PC-9 (cell line): Measurements from ENCODE around the gene RHCE.

Experiments used
- EZH2 ChIP-seq: fragments of 200-600 bp; sonication (generic); IDR thresholded peaks from 2 replicates; pipeline ENCODE4 v1.8.0; 2017; ENCODE audit warnings: antibody characterized with exemption, low read depth
- TF ChIP-seq, protein P1 (sequence below): fragments of 200-600 bp; sonication (generic); conservative IDR thresholded peaks from 2 replicates; pipeline ENCODE4 v1.6.1; 2017; ENCODE audit warnings: mixed run types, antibody characterized with exemption, mild to moderate bottlenecking, moderate library complexity

DNA sequence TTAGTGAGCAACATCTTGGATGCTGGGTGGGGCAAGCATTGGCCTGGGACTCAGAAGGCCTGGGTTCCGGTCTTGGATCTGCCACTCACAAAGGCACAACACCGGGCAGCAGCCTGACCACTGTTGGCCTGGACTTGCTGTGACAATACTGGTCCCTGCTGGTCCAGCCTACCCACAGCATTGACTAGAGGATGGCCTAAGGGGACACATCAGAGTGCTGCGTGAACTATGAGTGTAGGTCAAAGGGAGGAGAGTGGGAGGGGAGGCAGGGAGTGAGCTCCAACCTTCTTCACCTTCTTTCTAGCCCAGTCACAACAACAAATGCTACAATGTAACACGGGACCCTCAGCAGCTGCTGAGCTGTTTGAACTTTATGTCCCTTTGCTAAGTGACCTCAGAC lies 51.4 kb downstream of the RHCE start:
- TF ChIP-seq, protein P1, sequence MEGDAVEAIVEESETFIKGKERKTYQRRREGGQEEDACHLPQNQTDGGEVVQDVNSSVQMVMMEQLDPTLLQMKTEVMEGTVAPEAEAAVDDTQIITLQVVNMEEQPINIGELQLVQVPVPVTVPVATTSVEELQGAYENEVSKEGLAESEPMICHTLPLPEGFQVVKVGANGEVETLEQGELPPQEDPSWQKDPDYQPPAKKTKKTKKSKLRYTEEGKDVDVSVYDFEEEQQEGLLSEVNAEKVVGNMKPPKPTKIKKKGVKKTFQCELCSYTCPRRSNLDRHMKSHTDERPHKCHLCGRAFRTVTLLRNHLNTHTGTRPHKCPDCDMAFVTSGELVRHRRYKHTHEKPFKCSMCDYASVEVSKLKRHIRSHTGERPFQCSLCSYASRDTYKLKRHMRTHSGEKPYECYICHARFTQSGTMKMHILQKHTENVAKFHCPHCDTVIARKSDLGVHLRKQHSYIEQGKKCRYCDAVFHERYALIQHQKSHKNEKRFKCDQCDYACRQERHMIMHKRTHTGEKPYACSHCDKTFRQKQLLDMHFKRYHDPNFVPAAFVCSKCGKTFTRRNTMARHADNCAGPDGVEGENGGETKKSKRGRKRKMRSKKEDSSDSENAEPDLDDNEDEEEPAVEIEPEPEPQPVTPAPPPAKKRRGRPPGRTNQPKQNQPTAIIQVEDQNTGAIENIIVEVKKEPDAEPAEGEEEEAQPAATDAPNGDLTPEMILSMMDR: no peak
- TF ChIP-seq EZH2: no peak
